GM03348 (cell line): Measurements from ENCODE around the gene KCNK5.

Experiments
- DNase-seq: peaks from one replicate; pipeline ENCODE4 v3.0.0; 2012; ENCODE audit warnings: low spot score

KCNK5 gene

GRCh38 chr6:39240155-39240757 lies 11.0 kb upstream of the KCNK5 start:
- no peak for DNase-seq

- DNase-seq = no peak
Measured at GRCh38 chr6:39239527-39240154, 10.4 kb upstream of the KCNK5 start.

- no peak for DNase-seq
Measured at GRCh38 chr6:39236742-39237141, 7.5 kb upstream of the KCNK5 start.

- DNase-seq = no peak
Measured at GRCh38 chr6:39233333-39233732, 4.1 kb upstream of the KCNK5 start.

GRCh38 chr6:39231521-39232243 lies 2.4 kb upstream of the KCNK5 start:
- DNase-seq = no peak

- no peak for DNase-seq
Measured at GRCh38 chr6:39230654-39231035, 1.4 kb upstream of the KCNK5 start.

- DNase-seq = no peak
Measured at GRCh38 chr6:39228111-39228971, 934 bp downstream of the KCNK5 start.

- no peak for DNase-seq
Measured at GRCh38 chr6:39227476-39227875, 1.8 kb downstream of the KCNK5 start.

GRCh38 chr6:39226639-39227329 lies 2.5 kb downstream of the KCNK5 start:
- DNase-seq = no peak

GRCh38 chr6:39225946-39226437 lies 3.3 kb downstream of the KCNK5 start:
- DNase-seq = no peak

GRCh38 chr6:39225543-39225942 lies 3.7 kb downstream of the KCNK5 start:
- no peak for DNase-seq

- DNase-seq = no peak
Measured at GRCh38 chr6:39224523-39225182, 4.6 kb downstream of the KCNK5 start.

GRCh38 chr6:39224011-39224410 lies 5.3 kb downstream of the KCNK5 start:
- DNase-seq = no peak

GRCh38 chr6:39223555-39223954 lies 5.7 kb downstream of the KCNK5 start:
- DNase-seq = no peak

- no peak for DNase-seq
Measured at GRCh38 chr6:39223061-39223460, 6.2 kb downstream of the KCNK5 start.

- DNase-seq = no peak
Measured at GRCh38 chr6:39221779-39222641, 7.3 kb downstream of the KCNK5 start.

- no peak for DNase-seq
Measured at GRCh38 chr6:39221115-39221514, 8.2 kb downstream of the KCNK5 start.

GRCh38 chr6:39218868-39219567 lies 10.3 kb downstream of the KCNK5 start:
- no peak for DNase-seq

GRCh38 chr6:39217177-39217864 lies 12.0 kb downstream of the KCNK5 start:
- no peak for DNase-seq
